Thyroid gland (tissue), 4 donors: Measurements from ENCODE around the gene RCAN1. TPM values are rescaled to one million over a fixed set of nuclear protein-coding genes. Genes with fewer than 3 reads are reported as not detected.
"Not testable (repeated sequence)": the region's sequence is repeated elsewhere in the genome, so short reads cannot be mapped to it uniquely, and the experiment has no call there.

Experiments used
- DNase-seq, 2 donors: peaks; one replicate each; pipeline ENCODE4 v3.0.0-alpha.2; 2019
- H3K27ac ChIP-seq, 3 donors: fragments of 200-600 bp; sonication (generic); 1 replicate in 2 of 3; 2 replicates in 1 of 3; pipeline ENCODE4 v1.5.1; 2016 to 2019; ENCODE audit warnings: mild to moderate bottlenecking in 1 of 3, moderate library complexity in 1 of 3
- H3K27me3 ChIP-seq: fragments of 200-600 bp; sonication (generic); one replicate; pipeline ENCODE4 v1.5.1; 2019
- H3K36me3 ChIP-seq, 2 donors: fragments of 200-600 bp; sonication (generic); one replicate each; pipeline ENCODE4 v1.5.1; 2016 to 2019
- H3K4me1 ChIP-seq, 2 donors: fragments of 200-600 bp; sonication (generic); one replicate each; pipeline ENCODE4 v1.5.1; 2017 to 2019
- H3K4me3 ChIP-seq, 3 donors: fragments of 200-600 bp; sonication (generic); replicated peaks in 1 of 3; 1 replicate in 2 of 3; 2 replicates in 1 of 3; pipeline ENCODE4 v1.5.1; 2016; ENCODE audit warnings: mild to moderate bottlenecking in 1 of 3
- H3K9me3 ChIP-seq: fragments of 200-600 bp; sonication (generic); one replicate; pipeline ENCODE4 v1.5.1; 2017
- POLR2A ChIP-seq, 2 donors: fragments of 450-650 bp; IDR thresholded peaks; one replicate each; pipeline ENCODE4 v1.6.1; 2017; ENCODE audit warnings: antibody characterized with exemption in 2 of 2, mild to moderate bottlenecking in 2 of 2, moderate library complexity in 1 of 2
- WGBS, 2 donors: methylation state at CpG; one replicate each; pipeline ENCODE4 v1.1.5; 2017; 5-methylcytosine and 5-hydroxymethylcytosine counted together
- intact Hi-C: fragments of 100-400 bp; cut with DNase I; formaldehyde crosslinking; loops from one replicate; pipeline ENCODE4 v1.15.1; 2023
- total RNA-seq, 4 donors: library from RNA; depleted of rRNA; stranded (reverse); fragments of >200 nt; gene quantifications; one replicate each; pipeline ENCODE4 v1.2.3, GENCODE V29; 2016
- TF ChIP-seq, protein P1 (sequence below), 6 experiments: fragments of 200-600 bp in 3 of 6; fragments of 450-650 bp in 3 of 6; sonication (generic) in 3 of 6; IDR thresholded peaks; one replicate each; pipeline ENCODE4 v1.5.1; 2016 to 2019; ENCODE audit warnings: antibody characterized with exemption in 6 of 6, mild to moderate bottlenecking in 2 of 6, inconsistent platforms in 1 of 6, moderate library complexity in 1 of 6

RCAN1 gene
- total RNA-seq, 4 donors from 2014 or later, result 24.5 to 32.7 (median 29.0) TPM

DNA sequence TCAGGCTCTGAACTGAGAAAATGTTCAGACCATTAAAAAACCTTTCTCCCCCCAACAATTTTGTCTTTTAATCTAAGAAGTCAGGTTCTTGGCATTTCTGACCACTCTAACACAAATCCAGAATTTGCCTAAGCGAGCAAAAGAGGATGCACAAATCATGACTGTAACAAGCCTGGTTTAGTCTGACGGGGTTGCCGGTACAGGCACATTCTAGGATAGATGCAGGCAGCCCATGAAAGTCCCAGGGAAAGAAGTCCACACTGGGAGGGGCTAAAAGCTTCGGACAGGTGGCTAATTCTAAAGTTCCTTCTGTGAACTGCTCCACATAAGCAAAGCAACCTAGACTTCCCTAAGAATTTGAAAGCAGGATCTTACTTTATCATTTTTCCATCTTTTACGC, 54.9 kb downstream of the RCAN1 start:
- Histone ChIP-seq H3K27ac (no peak overlapping the region), H3K9me3 (no peaks in the 10 kb centered on the region), H3K4me3 (no peak overlapping the region), H3K36me3 (no peaks in the 10 kb centered on the region), H3K27me3 (no peaks in the 10 kb centered on the region), H3K4me1 (peaks cover 0 to 15% of the 10 kb centered on the region in 2 donors)
- WGBS, 2 donors, result 87 to 95% methylated on average over 5 of the region's 5 CpGs
- DNase-seq, result no peak
- intact Hi-C loops, result no loop called here
- no peak for TF ChIP-seq POLR2A (IDR thresholded peaks at IDR 0.05)
- TF ChIP-seq, protein P1, sequence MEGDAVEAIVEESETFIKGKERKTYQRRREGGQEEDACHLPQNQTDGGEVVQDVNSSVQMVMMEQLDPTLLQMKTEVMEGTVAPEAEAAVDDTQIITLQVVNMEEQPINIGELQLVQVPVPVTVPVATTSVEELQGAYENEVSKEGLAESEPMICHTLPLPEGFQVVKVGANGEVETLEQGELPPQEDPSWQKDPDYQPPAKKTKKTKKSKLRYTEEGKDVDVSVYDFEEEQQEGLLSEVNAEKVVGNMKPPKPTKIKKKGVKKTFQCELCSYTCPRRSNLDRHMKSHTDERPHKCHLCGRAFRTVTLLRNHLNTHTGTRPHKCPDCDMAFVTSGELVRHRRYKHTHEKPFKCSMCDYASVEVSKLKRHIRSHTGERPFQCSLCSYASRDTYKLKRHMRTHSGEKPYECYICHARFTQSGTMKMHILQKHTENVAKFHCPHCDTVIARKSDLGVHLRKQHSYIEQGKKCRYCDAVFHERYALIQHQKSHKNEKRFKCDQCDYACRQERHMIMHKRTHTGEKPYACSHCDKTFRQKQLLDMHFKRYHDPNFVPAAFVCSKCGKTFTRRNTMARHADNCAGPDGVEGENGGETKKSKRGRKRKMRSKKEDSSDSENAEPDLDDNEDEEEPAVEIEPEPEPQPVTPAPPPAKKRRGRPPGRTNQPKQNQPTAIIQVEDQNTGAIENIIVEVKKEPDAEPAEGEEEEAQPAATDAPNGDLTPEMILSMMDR (IDR thresholded peaks at IDR 0.05), result no peak

DNA sequence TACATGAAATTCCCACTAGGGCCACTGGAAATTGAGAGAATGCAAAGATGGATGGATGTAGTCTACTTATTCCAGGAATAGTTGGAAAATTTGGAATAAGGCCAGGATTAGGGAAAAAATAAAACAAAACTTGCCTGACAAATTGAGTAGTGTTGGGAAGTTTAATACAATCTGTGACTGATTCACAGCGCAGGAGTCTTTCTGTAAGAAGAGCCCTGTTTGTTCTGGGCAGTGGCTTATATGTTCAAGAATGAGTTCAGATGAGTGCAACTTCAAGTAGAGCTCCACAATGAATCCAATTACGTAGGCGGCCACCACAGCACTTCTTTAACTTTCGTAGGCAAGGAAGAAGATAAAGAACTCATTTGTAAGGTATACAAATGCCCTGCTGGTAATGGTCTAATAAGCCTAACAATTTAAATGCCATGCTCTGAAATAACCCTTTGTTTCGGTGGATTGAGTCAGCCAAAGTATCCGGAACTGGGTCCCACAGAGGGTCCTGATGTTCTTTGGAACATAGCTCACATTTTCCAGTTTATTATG, 55.8 kb downstream of the RCAN1 start:
- DNase-seq, result no peak
- WGBS, 2 donors, result 48 to 64% methylated on average over 6 of the region's 6 CpGs

DNA sequence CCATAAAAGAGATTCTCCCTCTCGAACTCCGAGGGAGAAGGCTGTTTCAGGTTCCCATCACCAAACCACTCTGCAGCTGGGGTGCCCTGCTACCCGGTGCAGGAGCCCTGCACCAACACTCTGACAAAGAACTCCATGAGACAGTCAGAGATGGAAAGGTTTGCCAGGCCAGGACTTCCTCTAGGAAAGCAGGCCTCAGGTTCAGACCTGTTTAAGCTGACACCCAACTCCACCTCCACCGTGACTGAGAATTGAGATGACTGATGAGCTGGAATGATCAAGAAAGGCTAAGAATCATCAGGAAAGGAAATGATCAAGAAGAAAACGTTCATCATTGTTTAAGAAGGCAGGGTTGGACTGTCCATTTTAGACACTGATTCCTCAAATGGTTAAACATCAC, 56.7 kb downstream of the RCAN1 start:
- WGBS, 2 donors, result 88 to 96% methylated on average over 5 of the region's 5 CpGs
- Histone ChIP-seq H3K4me1 (peaks cover 0 to 19% of the 10 kb centered on the region in 2 donors), H3K27me3 (no peaks in the 10 kb centered on the region), H3K9me3 (no peaks in the 10 kb centered on the region), H3K27ac (no peak overlapping the region), H3K4me3 (no peak overlapping the region), H3K36me3 (no peaks in the 10 kb centered on the region)
- intact Hi-C loops, result no loop called here
- no peak for DNase-seq
- no peak for TF ChIP-seq POLR2A (IDR thresholded peaks at IDR 0.05)
- TF ChIP-seq, protein P1 (IDR thresholded peaks at IDR 0.05), result no peak

More for the DNA sequence above, 55.8 kb downstream of the RCAN1 start:
- H3K27ac ChIP-seq, result no peak overlapping the region
- TF ChIP-seq, protein P1 (IDR thresholded peaks at IDR 0.05), result no peak
- no peak for TF ChIP-seq POLR2A (IDR thresholded peaks at IDR 0.05)
- intact Hi-C loops, result no loop called here
- no peak overlapping the region for H3K4me3 ChIP-seq
- H3K4me1 ChIP-seq, result peaks cover 0 to 15% of the 10 kb centered on the region in 2 donors
- no peaks in the 10 kb centered on the region for H3K36me3 ChIP-seq
- no peaks in the 10 kb centered on the region for H3K9me3 ChIP-seq
- H3K27me3 ChIP-seq, result no peaks in the 10 kb centered on the region

DNA sequence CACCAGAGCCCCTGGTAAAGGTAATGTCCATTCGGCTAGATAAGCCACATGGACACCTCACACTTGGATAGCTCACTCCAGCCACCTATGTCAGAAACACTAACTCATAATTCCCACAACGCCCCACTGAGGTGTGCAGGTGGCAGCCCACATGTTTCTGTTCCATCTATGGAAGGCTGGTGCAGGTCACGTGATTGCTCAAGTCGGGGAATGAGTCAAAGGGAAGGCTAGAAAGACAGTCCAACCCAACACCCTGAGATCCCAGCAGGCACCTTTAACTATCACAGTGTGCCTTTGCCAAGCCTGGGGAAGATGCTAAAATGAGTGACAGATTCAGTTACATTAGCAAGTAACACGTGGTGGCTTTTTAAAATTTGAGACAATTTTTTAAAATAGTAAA, 57.7 kb downstream of the RCAN1 start:
- 95 to 98% methylated on average over 5 of the region's 5 CpGs for WGBS, 2 donors

DNA sequence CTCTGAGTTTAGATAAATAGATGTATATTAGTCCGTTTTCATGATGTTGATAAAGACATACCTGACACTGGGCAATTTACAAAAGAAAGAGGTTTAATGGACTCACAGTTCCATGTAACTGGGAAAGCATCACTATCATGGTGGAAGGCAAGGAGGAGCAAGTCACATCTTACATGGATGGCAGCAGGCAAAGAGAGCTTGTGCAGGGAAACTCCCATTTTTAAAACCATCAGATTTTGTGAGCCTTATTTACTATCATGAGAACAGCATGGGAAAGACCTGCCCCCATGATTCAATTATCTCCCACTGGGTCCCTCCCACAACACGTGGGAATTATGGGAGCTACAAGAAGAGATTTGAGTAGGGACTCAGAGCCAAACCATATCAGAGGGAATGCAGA, 60.2 kb downstream of the RCAN1 start:
- WGBS, 2 donors, result 92 to 93% methylated on average over 2 of the region's 2 CpGs
- intact Hi-C loops, H3K4me1 ChIP-seq, H3K36me3 ChIP-seq, H3K9me3 ChIP-seq, H3K27ac ChIP-seq, H3K4me3 ChIP-seq, H3K27me3 ChIP-seq, DNase-seq: not testable (repeated sequence)

More for the DNA sequence above, 57.7 kb downstream of the RCAN1 start:
- H3K27me3 ChIP-seq, result no peaks in the 10 kb centered on the region
- TF ChIP-seq POLR2A (IDR thresholded peaks at IDR 0.05), result no peak
- TF ChIP-seq, protein P1 (IDR thresholded peaks at IDR 0.05), result no peak
- no peak overlapping the region for H3K27ac ChIP-seq
- intact Hi-C loops, result no loop called here
- DNase-seq, result no peak
- no peaks in the 10 kb centered on the region for H3K36me3 ChIP-seq
- H3K9me3 ChIP-seq, result no peaks in the 10 kb centered on the region
- H3K4me3 ChIP-seq, result no peak overlapping the region
- peaks cover 0 to 19% of the 10 kb centered on the region in 2 donors for H3K4me1 ChIP-seq
